Lower lobe of right lung (tissue), 2 donors: ENCODE results near the gene ZXDC. TPM values are rescaled to one million over a fixed set of nuclear protein-coding genes. Genes with fewer than 3 reads are reported as not detected.

Experiments
- ATAC-seq, 2 donors: fragments of 200-7000 bp; cut with Tn5 transposase; one replicate each; pipeline ENCODE4 v1.9.1; 2020 to 2022; ENCODE audit warnings: mild to moderate bottlenecking in 2 of 2, moderate library complexity in 2 of 2
- DNase-seq: peaks from one replicate; pipeline ENCODE4 v3.0.0-alpha.2; 2020
- H3K27ac ChIP-seq: fragments of 200-600 bp; one replicate; pipeline ENCODE4 v1.8.0; 2022
- H3K27me3 ChIP-seq: fragments of 200-600 bp; one replicate; pipeline ENCODE4 v1.8.0; 2022; ENCODE audit warnings: low read depth
- H3K36me3 ChIP-seq: fragments of 200-600 bp; one replicate; pipeline ENCODE4 v1.8.0; 2022; ENCODE audit warnings: mild to moderate bottlenecking
- H3K4me1 ChIP-seq: fragments of 200-600 bp; one replicate; pipeline ENCODE4 v1.8.0; 2022
- H3K4me3 ChIP-seq: fragments of 200-600 bp; one replicate; pipeline ENCODE4 v1.8.0; 2022; ENCODE audit warnings: mild to moderate bottlenecking
- H3K9me3 ChIP-seq: fragments of 200-600 bp; one replicate; pipeline ENCODE4 v1.8.0; 2022
- CTCF ChIP-seq: fragments of 200-600 bp; IDR thresholded peaks from one replicate; pipeline ENCODE4 v1.8.0; 2022; ENCODE audit warnings: antibody characterized with exemption, mild to moderate bottlenecking
- intact Hi-C: fragments of 100-400 bp; cut with DNase I; formaldehyde crosslinking; loops from one replicate; pipeline ENCODE4 v1.11.0; 2022
- total RNA-seq: library from RNA; stranded (reverse); fragmentation: NEBNext Ultra II Directional; extraction: Animal tissue kit (Norgen Biotek cat#: 25700); gene quantifications from one replicate; pipeline ENCODE4 v1.2.1, GENCODE V29; 2021
- donor health status: DM: no; HTN: yes; CAD: no; lungs with severe emphysema.

The ZXDC gene
- total RNA-seq, 1 donor from 2014 or later, result 40.4 TPM

- TF ChIP-seq CTCF, result no peak
- Histone ChIP-seq H3K4me1 (peaks cover 2% of the 10 kb centered on the region), H3K27me3 (no peaks in the 10 kb centered on the region), H3K27ac (no peak overlapping the region), H3K36me3 (peaks cover 99% of the 10 kb centered on the region), H3K9me3 (no peaks in the 10 kb centered on the region), H3K4me3 (no peak overlapping the region)
- no peak for DNase-seq
- no peak for ATAC-seq
- intact Hi-C loops, result no loop called here
Measured at GRCh38 chr3:126459763-126460127, 15.9 kb downstream of the ZXDC start.

- DNase-seq, result no peak
- Histone ChIP-seq H3K9me3 (no peaks in the 10 kb centered on the region), H3K4me3 (no peak overlapping the region), H3K27ac (no peak overlapping the region), H3K36me3 (peaks cover 99% of the 10 kb centered on the region), H3K4me1 (no peaks in the 10 kb centered on the region), H3K27me3 (no peaks in the 10 kb centered on the region)
- intact Hi-C loops, result no loop called here
- ATAC-seq, result no peak
- TF ChIP-seq CTCF, result no peak
Measured at GRCh38 chr3:126459111-126459762, 16.5 kb downstream of the ZXDC start.

GRCh38 chr3:126456766-126457388 is 18.8 kb downstream of the ZXDC start:
- peak; percentile 32 for DNase-seq
- H3K27me3 ChIP-seq, result no peaks in the 10 kb centered on the region
- no peak overlapping the region for H3K4me3 ChIP-seq
- peaks cover 95% of the 10 kb centered on the region for H3K36me3 ChIP-seq
- no peak overlapping the region for H3K27ac ChIP-seq
- no peak for TF ChIP-seq CTCF
- ATAC-seq, result peak; percentile 12 to 32
- H3K9me3 ChIP-seq, result no peaks in the 10 kb centered on the region
- no peaks in the 10 kb centered on the region for H3K4me1 ChIP-seq
- intact Hi-C loops, result no loop called here

- Histone ChIP-seq H3K27me3 (no peaks in the 10 kb centered on the region), H3K9me3 (no peaks in the 10 kb centered on the region), H3K27ac (no peak overlapping the region), H3K4me3 (no peak overlapping the region), H3K36me3 (peaks cover 95% of the 10 kb centered on the region), H3K4me1 (no peaks in the 10 kb centered on the region)
- DNase-seq, result peak; percentile 39
- TF ChIP-seq CTCF, result no peak
- peak; percentile 30 to 36 for ATAC-seq
- intact Hi-C loops, result no loop called here
Measured at GRCh38 chr3:126456211-126456610, 19.5 kb downstream of the ZXDC start.

GRCh38 chr3:126454437-126455198 is 21.1 kb downstream of the ZXDC start:
- TF ChIP-seq CTCF, result no peak
- Histone ChIP-seq H3K4me1 (no peaks in the 10 kb centered on the region), H3K27me3 (no peaks in the 10 kb centered on the region), H3K4me3 (no peak overlapping the region), H3K9me3 (no peaks in the 10 kb centered on the region), H3K27ac (no peak overlapping the region), H3K36me3 (peaks cover 95% of the 10 kb centered on the region)
- ATAC-seq (no peak), DNase-seq (no peak)
- intact Hi-C loops, result no loop called here
